BLaER1 treated with 17β-estradiol and CSF1 and Interleukin-3, amounts not matched to agents 10 nM and 100 nM (cell line): Measurements from ENCODE around the gene OPCML.

Experiments
- H3K27ac ChIP-seq, 11 experiments: shearing (Covaris generic); formaldehyde crosslinking; 2 replicates each; pipeline ENCODE4 v1.8.1; 2022
- H3K27me3 ChIP-seq, 11 experiments: shearing (Covaris generic); formaldehyde crosslinking; 2 replicates each; pipeline ENCODE4 v1.8.1; 2022
- H3K36me3 ChIP-seq, 11 experiments: shearing (Covaris generic); formaldehyde crosslinking; 2 replicates each; pipeline ENCODE4 v1.8.1; 2022
- H3K4me1 ChIP-seq, 10 experiments: shearing (Covaris generic); formaldehyde crosslinking; 2 replicates each; pipeline ENCODE4 v1.8.1; 2022
- H3K4me2 ChIP-seq, 11 experiments: shearing (Covaris generic); formaldehyde crosslinking; 2 replicates each; pipeline ENCODE4 v1.8.1; 2022
- H3K4me3 ChIP-seq, 10 experiments: shearing (Covaris generic); formaldehyde crosslinking; 2 replicates each; pipeline ENCODE4 v1.8.1; 2022
- H3K9ac ChIP-seq, 11 experiments: shearing (Covaris generic); formaldehyde crosslinking; 2 replicates each; pipeline ENCODE4 v1.8.1; 2022
- H3K9me3 ChIP-seq, 11 experiments: shearing (Covaris generic); formaldehyde crosslinking; replicated peaks in 1 of 11; 2 replicates each; pipeline ENCODE4 v1.8.1; 2022
- H4K20me1 ChIP-seq, 11 experiments: shearing (Covaris generic); formaldehyde crosslinking; 2 replicates each; pipeline ENCODE4 v1.8.1; 2022
- Cebpa-rat ChIP-seq, 11 experiments: shearing (Covaris generic); IDR thresholded peaks; 2 replicates each; pipeline ENCODE4 v1.8.1; 2022

The OPCML gene

DNA sequence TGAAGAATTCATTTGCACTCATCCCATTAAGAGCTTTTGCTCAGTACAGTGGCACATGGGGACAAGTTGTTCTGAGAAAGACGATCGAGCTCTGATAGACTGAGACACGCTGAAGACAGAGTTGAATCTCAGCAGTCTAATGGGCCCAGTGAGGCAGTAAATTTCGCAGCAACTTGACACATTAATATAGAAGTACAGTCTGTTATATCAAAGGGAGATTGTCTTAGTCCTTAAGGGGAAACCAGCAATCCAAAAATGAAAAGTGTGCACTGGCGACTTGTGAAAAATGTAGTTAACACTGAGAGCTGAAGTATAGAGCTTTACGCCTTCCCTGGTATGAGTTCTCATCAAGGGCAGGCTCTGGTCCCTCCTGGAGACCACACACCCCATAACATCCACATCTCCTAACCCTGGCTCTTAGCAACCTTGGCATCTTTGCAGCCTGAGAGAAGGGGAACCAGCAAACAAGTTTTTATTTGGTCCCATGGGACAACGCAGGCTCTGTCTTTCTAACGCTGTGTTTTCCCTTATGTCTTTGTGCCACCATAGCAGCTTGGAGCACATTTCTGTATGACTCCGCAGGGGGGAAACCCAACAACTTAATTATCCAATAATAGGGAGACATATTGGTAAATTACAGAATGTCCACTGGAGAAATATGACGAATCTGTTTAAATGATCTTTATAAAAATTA lies 952.5 kb downstream of the OPCML start:
- Histone ChIP-seq H3K4me3 (no peak overlapping the region), H3K4me2 (peak overlapping the region in 7 of 11 experiments; percentile 21 to 75 (median 64); a peak in 11 of 22 replicates), H4K20me1 (no peaks in the 10 kb centered on the region), H3K36me3 (no peaks in the 10 kb centered on the region), H3K27me3 (no peaks in the 10 kb centered on the region), H3K27ac (no peak overlapping the region), H3K4me1 (peaks cover 2 to 35% (median 26%) of the 10 kb centered on the region in 10 experiments; a peak in 18 of 20 replicates), H3K9ac (no peak overlapping the region), H3K9me3 (peaks cover 0 to 23% (median 10%) of the 10 kb centered on the region in 11 experiments; a peak in 16 of 22 replicates)
- TF ChIP-seq Cebpa-rat (IDR thresholded peaks at IDR 0.05): no peak

DNA sequence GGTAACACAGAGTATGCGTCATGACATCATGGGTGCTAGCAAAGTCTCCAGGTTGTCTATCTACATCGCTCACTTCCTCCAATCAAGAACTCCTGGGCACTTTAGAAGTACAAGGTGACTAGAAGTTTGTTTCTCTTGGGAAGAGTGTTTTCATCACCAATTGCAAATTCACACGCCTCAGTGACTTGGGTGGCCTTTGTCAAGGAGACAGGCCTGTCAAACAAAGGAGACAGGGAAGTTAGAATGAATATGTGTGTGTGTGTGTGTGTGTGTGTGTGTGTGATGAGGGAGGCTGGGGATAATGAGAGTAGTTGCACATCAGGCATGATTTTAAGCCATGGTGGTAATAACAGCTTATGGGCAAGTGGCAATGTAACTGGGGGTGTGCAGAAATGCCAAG lies 953.2 kb downstream of the OPCML start:
- Histone ChIP-seq H4K20me1 (no peaks in the 10 kb centered on the region), H3K4me2 (peak overlapping the region in 6 of 11 experiments; percentile 21 to 75 (median 66); a peak in 7 of 22 replicates), H3K27ac (no peak overlapping the region), H3K4me3 (no peak overlapping the region), H3K4me1 (peaks cover 0 to 34% (median 24%) of the 10 kb centered on the region in 10 experiments; a peak in 17 of 20 replicates), H3K9me3 (peaks cover 0 to 23% (median 10%) of the 10 kb centered on the region in 11 experiments; a peak in 16 of 22 replicates), H3K9ac (no peak overlapping the region), H3K36me3 (no peaks in the 10 kb centered on the region), H3K27me3 (no peaks in the 10 kb centered on the region)
- TF ChIP-seq Cebpa-rat (IDR thresholded peaks at IDR 0.05): no peak

DNA sequence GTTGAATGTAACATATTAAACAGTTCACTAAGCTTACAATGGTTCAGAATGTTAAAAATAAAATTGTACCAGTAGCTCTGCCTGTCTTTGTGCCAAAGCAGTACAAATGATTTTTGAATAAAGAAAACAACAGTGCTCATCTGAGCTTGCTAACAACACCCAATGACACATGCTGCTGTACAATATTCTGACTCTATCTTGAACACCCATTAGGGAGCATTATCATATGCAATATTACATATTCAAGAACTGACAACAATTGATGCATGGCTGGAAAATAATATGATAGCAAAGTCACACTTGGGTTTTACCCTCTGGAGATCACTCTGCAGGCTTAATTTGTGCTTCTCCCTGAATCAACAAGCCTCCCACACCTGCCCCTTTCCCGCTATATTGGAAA lies 953.7 kb downstream of the OPCML start:
- no peaks in the 10 kb centered on the region for H3K36me3 ChIP-seq
- H3K9me3 ChIP-seq: peaks cover 0 to 21% (median 10%) of the 10 kb centered on the region in 11 experiments; a peak in 16 of 22 replicates

DNA sequence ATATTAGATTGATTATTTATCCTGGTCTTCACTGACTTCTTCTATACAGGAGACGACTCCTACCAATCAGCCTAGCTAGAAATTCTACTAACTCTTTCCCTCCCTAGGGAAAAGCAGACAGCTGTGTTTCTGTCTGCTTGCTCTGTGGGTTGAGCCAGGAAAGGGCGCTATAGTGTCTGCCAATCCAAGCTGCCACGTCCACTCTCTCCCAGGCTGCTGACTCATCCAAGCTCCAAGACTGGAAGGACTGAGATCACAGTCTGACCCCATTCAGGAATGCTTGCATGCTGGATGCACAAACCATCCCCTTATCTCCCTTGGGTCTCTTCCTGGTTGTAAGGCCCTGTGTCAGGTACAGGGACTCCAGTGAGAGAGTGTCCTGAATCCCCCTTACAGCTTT lies 955.6 kb downstream of the OPCML start:
- H3K4me3 ChIP-seq: no peak overlapping the region
- no peak overlapping the region for H3K9ac ChIP-seq
- no peaks in the 10 kb centered on the region for H3K27me3 ChIP-seq
- peaks cover 0 to 32% (median 23%) of the 10 kb centered on the region in 10 experiments; a peak in 17 of 20 replicates for H3K4me1 ChIP-seq
- no peaks in the 10 kb centered on the region for H4K20me1 ChIP-seq
- no peaks in the 10 kb centered on the region for H3K36me3 ChIP-seq
- H3K9me3 ChIP-seq: peaks cover 6 to 21% (median 16%) of the 10 kb centered on the region in 11 experiments; a peak in 18 of 22 replicates
- no peak for TF ChIP-seq Cebpa-rat (IDR thresholded peaks at IDR 0.05)
- H3K27ac ChIP-seq: no peak overlapping the region
- 0 out of 22 replicates have a peak overlapping the region, but pooled peaks of 1 of the 11 experiments have one; percentile 6 for H3K4me2 ChIP-seq

More for the DNA sequence above, 953.7 kb downstream of the OPCML start:
- no peak overlapping the region for H3K9ac ChIP-seq
- H3K27me3 ChIP-seq: no peaks in the 10 kb centered on the region
- no peak for TF ChIP-seq Cebpa-rat (IDR thresholded peaks at IDR 0.05)
- H3K27ac ChIP-seq: no peak overlapping the region
- no peaks in the 10 kb centered on the region for H4K20me1 ChIP-seq
- H3K4me2 ChIP-seq: no peak overlapping the region
- H3K4me3 ChIP-seq: no peak overlapping the region
- H3K4me1 ChIP-seq: peaks cover 0 to 34% (median 24%) of the 10 kb centered on the region in 10 experiments; a peak in 17 of 20 replicates

DNA sequence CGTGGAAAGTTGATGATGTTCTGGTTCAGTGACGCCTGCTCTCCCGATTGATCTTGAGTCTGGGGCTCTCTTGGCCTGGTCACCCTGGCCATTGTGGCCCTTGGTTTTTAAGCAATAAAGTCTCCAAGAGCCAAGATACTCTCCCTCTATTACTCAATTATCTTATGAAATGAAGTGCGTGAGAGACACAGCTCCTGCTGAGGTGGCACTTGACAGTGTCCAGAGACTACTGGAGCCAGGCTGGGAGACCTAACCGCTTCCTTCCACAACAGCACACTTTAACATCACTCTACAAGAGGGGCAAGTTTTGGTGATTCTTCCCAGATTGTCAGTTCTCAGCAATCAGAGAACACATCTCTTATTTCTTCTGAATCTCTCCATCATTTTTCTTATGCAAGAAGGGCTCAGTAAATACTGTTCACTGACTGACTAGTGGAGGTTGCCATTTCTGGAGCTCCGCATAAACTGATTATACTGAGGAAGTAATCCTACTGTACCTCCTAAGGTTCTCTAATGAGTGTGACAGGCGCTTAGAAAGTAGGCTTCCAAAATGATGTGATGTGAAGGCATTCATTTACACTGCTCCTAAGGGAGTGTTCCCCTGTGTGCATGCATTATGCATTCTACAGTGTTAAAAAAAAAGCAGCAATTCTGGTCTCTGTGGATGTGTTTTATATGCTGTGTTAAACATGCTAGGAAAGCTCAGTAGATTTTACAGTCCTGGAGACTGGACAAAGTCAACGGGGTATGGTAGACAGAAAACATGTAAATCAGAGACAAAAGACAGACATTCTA lies 968.0 kb downstream of the OPCML start:
- H3K9ac ChIP-seq: no peak overlapping the region
- H3K9me3 ChIP-seq: peaks cover 11 to 24% (median 16%) of the 10 kb centered on the region in 11 experiments
- no peaks in the 10 kb centered on the region for H4K20me1 ChIP-seq
- no peaks in the 10 kb centered on the region for H3K27me3 ChIP-seq
- H3K36me3 ChIP-seq: no peaks in the 10 kb centered on the region; a peak in 1 of 22 replicates
- peaks cover 16 to 28% (median 21%) of the 10 kb centered on the region in 10 experiments for H3K4me1 ChIP-seq
- no peak overlapping the region for H3K27ac ChIP-seq
- no peak for TF ChIP-seq Cebpa-rat (IDR thresholded peaks at IDR 0.05)
- no peak overlapping the region for H3K4me2 ChIP-seq
- H3K4me3 ChIP-seq: no peak overlapping the region

DNA sequence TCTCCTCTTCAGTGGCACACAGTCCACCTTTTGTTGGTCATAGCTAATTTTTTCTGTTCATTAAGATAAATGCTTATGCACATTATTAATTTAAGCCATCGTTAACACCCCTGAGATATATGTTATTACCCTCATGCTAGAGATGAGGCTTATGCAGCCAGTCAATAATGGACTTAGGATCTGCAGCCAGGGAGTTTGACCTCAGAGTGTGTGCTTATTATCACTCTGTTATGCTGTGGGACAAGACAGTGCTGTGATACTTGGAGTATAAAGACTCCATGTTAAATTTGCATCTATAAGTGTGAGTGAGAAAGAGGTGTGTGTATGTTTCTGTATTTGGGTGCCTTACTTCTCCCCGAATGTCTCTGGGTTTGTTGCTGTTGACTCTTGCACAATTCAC lies 969.3 kb downstream of the OPCML start:
- H3K4me1 ChIP-seq: peaks cover 16 to 36% (median 24%) of the 10 kb centered on the region in 10 experiments
- H4K20me1 ChIP-seq: no peaks in the 10 kb centered on the region
- no peak overlapping the region for H3K9ac ChIP-seq
- H3K27ac ChIP-seq: peak overlapping the region in 4 of 11 experiments; percentile 0 to 39 (median 14); a peak in 4 of 22 replicates
- no peak overlapping the region for H3K4me3 ChIP-seq
- H3K9me3 ChIP-seq: peaks cover 0 to 12% (median 4%) of the 10 kb centered on the region in 11 experiments; a peak in 10 of 22 replicates
- no peaks in the 10 kb centered on the region for H3K36me3 ChIP-seq
- H3K27me3 ChIP-seq: no peaks in the 10 kb centered on the region
- H3K4me2 ChIP-seq: peak overlapping the region; percentile 45 to 73 (median 57)
- TF ChIP-seq Cebpa-rat (IDR thresholded peaks at IDR 0.05): no peak

DNA sequence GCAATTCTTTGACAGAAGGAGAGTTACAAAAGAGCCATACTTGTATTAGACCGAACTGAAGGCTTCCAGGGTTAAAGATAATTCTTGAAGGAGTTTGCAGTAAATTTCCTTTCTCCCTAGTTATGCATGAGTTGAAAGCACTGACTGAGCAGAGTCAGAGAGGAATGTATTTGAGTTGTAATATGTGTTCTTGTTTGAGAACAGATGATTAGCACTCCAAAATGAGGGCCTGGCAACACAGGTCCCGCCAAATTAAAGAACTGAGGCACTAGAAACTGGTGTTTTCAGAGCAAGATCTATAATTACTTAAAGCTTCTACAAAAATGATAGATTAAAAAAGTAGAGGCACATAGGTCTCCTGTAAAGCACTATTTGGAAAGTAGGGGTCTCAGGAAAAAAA lies 970.4 kb downstream of the OPCML start:
- H3K36me3 ChIP-seq: no peaks in the 10 kb centered on the region
- H3K9me3 ChIP-seq: peaks cover 0 to 7% (median 0%) of the 10 kb centered on the region in 11 experiments; a peak in 1 of 22 replicates
- no peaks in the 10 kb centered on the region for H3K27me3 ChIP-seq
- peak overlapping the region; percentile 45 to 73 (median 57); a peak in 21 of 22 replicates for H3K4me2 ChIP-seq
- TF ChIP-seq Cebpa-rat (IDR thresholded peaks at IDR 0.05): no peak
- peaks cover 16 to 47% (median 25%) of the 10 kb centered on the region in 10 experiments for H3K4me1 ChIP-seq
- H3K9ac ChIP-seq: no peak overlapping the region
- no peak overlapping the region for H3K4me3 ChIP-seq
- H3K27ac ChIP-seq: peak overlapping the region in 2 of 11 experiments; percentile 7 to 28; a peak in 3 of 22 replicates
- no peaks in the 10 kb centered on the region for H4K20me1 ChIP-seq

DNA sequence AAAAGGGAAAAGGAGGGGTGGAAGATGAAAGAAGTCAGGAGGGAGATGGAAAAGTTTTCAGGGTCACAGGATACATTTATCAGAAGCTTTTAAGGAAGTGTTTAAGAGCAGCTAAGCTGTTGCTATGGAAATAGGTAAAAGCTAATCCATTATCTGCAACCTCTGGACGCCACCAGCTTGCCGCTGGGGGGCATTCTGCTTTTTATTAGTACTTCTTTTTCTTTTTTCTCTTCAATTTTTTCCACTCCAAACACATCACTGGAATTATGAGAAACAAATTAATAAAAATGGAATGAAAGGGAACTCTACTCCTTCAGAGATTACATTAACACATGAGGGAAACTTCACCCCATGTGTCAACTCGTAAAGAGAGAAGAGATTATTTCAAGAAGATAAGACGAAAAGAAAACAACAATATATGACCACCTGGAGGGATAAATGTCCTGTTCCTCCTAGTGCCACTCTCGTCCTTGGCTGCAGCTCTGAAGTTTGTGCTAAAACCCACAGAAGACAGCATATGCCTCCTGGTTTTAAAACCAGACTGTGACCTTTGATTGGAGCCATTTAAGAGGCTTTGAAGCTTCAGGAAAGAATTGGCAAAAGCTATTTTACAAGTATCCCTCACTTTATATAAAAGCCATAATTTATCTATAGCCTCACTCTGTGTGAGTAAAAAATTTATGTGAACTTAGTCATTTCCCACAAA lies 972.8 kb downstream of the OPCML start:
- H3K4me1 ChIP-seq: peaks cover 27 to 58% (median 36%) of the 10 kb centered on the region in 10 experiments
- no peak overlapping the region for H3K4me3 ChIP-seq
- no peaks in the 10 kb centered on the region for H3K27me3 ChIP-seq
- no peaks in the 10 kb centered on the region for H4K20me1 ChIP-seq
- H3K9me3 ChIP-seq: peaks cover 0 to 10% (median 0%) of the 10 kb centered on the region in 11 experiments; a peak in 4 of 22 replicates
- H3K9ac ChIP-seq: no peak overlapping the region
- H3K27ac ChIP-seq: no peak overlapping the region
- H3K4me2 ChIP-seq: peak overlapping the region in 4 of 11 experiments; percentile 2 to 32 (median 12); a peak in 5 of 22 replicates
- H3K36me3 ChIP-seq: no peaks in the 10 kb centered on the region
- TF ChIP-seq Cebpa-rat (IDR thresholded peaks at IDR 0.05): no peak
